Stimulated activated CD8-positive, alpha-beta memory T cell treated with anti-CD3 and anti-CD28 coated beads, Interleukin-12 subunit alpha, Interleukin-12 subunit beta, amount 100 ng/mL, for 24 hours (primary cell): ENCODE data around the gene OR4P4.

Experiments
- DNase-seq: peaks from one replicate; pipeline ENCODE4 v3.0.0-alpha.2; 2020; ENCODE audit errors: extremely low read depth

The OR4P4 gene

DNA sequence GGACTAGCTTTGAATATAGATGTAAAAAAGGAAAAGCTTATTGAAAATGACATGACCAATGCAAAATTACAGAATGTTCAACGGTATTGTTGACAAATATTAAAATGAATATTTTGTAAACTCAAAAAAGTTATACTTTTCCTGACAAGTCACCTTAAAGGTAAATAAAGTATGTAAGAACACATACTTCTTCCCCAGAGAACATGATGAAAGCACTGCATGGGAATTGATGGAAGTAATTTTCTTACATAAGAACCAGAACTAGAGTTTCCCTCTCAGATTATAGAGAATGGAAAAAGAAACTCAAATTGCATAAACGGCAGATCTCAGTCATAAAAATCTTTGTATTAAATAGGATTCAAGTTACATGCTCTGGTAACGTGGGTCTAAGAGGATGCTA lies at the start of gene OR4P4:
Gene OR4P4 (plus strand): TSS at position 301 of the 400 bp plus-strand sequence.
- no peak for DNase-seq

DNA sequence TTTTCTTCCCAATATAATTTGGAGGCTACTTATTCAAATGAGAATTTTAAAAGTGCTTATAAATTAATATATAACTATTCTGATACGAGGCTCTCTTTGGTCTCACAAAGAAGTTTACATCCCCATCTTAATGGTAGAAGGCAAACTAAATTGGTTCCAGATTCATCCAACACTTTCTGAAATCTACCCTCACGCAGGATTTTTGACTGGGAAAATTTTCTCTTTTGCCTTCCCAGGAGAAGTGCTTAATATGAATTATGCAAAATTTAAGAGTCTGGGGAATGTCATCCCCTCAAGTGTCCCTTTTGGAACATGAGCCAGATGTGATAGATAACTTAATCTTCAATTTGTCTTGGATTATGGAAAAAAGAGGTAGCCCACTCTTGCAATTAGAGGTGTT lies 27.4 kb upstream of the OR4P4 start, which contains the start of gene OR4C11:
Gene OR4C11 (minus strand): TSS at position 101 of the 400 bp plus-strand sequence. CDS start 3,272 bp downstream, outside the sequence.
- no peak for DNase-seq

DNA sequence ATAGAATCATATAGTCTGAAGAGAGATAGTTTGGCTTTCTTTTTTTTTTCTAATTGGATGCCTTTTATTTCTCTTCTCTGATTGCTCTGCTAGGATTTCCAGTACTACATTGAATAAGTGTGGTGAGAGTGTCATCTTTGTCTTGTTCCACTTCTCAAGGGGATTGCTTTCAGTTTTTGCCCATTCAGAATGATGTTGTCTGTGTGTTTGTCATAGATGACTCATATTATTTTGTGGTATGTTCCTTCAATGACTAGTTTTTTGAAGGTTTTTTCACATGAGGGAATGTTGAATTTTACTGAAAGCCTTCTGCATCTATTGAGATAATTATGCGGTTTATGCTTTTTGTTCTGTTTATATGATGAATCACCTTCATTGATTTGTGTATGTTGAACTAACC lies 10.4 kb upstream of the OR4P4 start:
- no peak for DNase-seq

DNA sequence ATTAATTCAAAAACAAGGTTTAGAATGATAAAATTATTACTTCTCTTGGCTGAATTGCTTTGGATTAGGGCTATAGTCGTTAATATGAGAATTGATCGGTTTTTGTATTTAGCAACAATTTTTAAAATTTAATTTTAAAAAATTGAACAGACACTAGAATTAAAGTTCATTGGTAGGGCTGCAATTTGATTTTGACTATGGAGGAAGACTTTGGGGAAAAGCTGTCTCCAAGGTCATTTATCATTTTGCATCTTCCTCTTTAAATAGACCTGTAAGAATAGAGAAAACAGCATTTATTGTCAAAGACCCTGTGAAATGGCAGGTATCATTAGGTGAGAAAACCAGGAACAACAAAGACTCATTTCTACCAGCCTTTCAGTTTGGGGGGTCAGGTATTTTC lies 13.1 kb downstream of the OR4P4 start, which contains the start of gene OR4S2:
Gene OR4S2 (plus strand): TSS at position 301 of the 400 bp plus-strand sequence. CDS start 2,577 bp downstream, outside the sequence.
- DNase-seq: no peak

DNA sequence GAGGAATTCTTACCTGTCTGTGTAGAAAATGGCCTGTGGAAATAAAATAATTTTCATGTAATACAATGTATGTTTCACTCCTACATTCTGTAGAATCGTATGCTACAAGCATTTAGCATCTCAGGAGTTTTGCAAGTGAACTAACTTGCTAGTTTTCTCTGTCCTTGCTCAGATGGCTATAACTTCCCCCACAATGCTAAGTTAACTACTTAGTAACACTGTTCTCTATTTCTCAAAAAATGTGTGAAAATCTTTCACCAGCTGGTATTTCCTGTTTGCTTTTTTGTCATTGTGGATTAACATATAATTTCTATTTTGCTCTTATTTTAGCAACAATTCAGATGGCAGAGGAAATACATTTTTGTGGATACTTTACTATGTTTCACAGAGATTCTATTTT lies 17.6 kb downstream of the OR4P4 start:
- no peak for DNase-seq

DNA sequence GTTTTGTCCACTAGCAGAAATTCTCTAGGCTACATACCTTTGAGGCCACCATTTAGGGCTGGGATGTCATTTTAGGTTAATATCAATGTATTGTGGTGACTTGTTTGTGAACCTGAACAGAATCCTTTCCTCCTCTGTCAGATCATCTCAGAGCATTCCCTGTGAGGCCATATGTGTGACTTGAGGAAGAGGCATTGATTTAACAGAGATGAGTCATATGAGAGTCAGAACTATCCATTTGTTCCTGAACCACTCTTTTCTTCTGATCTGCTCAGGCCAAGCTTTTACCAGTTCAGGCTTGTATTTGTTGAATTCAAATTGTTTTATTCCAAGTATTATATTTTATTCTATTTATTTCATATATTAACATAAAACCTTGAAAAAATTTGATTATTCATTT lies 20.2 kb downstream of the OR4P4 start:
- DNase-seq: no peak

DNA sequence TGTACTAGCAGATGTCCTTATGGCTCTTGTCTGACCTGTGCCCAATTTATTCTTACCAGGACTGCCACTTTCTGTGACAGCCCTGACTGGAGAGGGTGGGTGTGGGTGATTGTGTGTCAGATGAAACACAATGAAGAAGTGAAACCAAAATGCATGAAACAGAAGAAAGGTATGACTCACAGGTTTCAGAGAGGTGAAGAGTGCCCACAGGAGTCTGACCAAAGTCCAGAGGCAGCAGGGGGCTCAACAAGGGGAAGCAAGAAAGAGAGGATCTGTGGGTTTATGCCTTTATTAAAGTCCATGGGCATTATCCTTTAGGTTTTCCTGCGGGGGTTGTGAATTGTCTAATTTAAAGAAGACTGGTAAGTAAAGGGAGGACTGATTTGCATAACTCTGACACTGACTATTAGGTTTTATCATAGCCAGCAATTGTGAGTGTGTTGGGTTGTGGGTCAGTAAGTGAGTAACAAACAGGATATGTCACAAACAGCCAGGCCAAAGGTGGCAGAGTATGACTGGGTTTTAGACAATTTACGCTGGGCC lies 23.2 kb downstream of the OR4P4 start:
- no peak for DNase-seq

DNA sequence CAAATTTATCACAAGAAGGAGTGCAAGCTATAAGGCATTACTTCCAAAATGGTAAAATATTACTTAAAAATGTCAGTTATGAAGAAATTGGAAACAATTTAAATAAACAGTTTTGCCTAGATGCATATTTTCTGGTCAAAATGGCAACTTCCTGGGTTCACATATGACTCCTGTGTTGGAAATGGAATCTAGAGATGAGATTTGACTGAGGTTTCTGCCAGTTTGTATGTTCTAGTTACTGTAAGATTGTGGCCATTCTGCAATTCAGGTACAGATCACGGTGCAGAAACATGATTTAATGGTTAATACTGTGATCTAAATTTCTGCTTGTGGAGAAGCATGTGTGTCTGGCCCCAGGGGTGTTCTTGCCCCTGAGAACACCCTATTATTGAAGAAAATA lies 23.7 kb downstream of the OR4P4 start:
- no peak for DNase-seq

DNA sequence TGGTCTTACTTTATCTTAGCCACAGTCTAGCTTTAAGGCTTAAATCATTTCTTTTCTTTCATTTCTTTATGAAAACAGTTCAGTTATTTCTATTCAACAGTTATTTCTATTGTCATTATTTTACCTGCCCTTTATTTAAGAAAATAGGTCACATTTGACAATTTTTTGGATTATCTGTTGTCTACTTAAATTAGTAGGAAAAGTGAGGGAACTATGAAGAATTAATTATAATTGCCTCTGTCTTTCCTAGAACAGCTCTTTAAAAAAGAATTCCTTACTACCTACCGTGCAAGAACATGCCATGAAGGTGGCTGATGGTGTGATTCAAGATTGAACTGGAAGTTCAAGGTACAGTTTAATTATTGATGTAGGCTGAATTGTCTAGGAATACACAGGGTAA lies 27.0 kb downstream of the OR4P4 start, which contains the start of gene OR4C6:
Gene OR4C6 (plus strand): TSS at position 301 of the 400 bp plus-strand sequence. CDS start 2,966 bp downstream, outside the sequence.
- DNase-seq: no peak

DNA sequence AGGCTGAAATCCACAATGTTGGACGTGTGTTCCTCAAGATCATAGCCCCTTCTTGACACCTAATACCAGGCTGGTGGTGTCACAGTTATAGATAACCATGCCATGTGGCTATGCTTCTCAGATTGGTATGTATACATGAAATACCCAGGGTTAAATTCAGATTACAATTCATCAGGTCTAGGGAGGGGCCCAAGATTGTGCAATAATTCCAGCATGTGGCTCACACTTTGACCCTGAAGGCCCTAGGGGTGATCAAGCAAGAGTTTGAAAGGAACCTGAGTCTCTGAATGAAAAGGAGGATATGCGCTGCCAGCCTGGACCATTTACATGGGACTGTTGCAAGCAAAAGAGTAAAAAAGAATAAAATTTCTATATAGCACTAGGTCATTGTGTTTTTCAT lies 34.5 kb downstream of the OR4P4 start:
- no peak for DNase-seq

DNA sequence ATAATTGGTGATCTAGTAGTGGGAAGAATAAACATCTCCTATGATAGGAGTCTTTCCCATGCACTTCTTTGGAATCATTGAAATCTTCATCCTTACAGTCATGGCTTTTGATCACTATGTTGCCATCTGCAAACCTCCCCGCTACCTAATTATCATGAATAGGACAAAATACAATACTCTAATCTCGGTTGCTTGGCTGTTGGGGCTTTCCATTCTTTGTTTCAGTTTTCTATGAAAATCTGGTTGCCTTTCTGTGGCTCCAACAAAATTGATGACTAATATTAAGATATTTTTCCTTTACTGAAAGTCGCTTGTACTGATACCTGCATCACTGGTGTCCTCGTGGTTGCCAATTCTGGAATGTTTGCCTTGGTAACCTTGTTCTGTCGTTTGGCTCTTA lies 38.9 kb downstream of the OR4P4 start:
- no peak for DNase-seq
